GM12875 (cell line): ENCODE measurements around the gene ADGRL4.
"Not testable (repeated sequence)": the region's sequence is repeated elsewhere in the genome, so short reads cannot be mapped to it uniquely, and the experiment has no call there.

Experiments
- H3K4me3 ChIP-seq: one replicate; pipeline ENCODE4 v1.5.1; 2011; ENCODE audit warnings: low read depth, low read length, control low read depth
- TF ChIP-seq, protein P1 (sequence below): IDR thresholded peaks from 2 replicates; pipeline ENCODE4 v1.5.1; 2011; ENCODE audit warnings: low read depth, mild to moderate bottlenecking, control low read depth, inconsistent platforms, low read length, moderate library complexity, borderline replicate concordance; ENCODE audit not compliant: insufficient read depth

The ADGRL4 gene

DNA sequence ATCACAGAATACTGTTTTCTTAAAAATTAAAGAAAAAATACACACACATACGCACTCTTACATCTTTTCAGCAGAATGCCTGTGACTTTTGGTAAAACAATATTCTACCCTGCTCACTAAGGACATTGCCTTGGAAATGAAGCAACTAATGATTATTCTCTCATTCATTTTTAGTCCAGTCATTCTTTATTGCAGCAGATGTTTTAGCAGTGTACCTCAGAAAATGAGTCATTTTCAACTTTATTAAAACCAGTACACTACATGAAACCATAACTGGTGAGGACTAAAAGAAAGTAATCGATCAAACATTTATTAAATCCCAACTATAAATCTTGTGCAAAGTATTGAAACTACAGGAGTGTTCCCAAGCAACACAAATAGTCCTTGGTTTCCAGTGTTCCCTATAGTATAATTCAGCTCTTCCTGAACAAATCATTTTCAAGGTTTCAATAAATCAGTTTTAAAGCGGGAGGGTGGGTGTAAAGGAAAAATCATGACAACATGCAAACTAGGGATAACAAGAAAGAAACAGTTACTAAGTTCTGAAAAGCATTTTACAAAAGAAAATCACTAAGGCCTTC lies 114.2 kb downstream of the ADGRL4 start:
- H3K4me3 ChIP-seq, result no peak overlapping the region
- TF ChIP-seq, protein P1, sequence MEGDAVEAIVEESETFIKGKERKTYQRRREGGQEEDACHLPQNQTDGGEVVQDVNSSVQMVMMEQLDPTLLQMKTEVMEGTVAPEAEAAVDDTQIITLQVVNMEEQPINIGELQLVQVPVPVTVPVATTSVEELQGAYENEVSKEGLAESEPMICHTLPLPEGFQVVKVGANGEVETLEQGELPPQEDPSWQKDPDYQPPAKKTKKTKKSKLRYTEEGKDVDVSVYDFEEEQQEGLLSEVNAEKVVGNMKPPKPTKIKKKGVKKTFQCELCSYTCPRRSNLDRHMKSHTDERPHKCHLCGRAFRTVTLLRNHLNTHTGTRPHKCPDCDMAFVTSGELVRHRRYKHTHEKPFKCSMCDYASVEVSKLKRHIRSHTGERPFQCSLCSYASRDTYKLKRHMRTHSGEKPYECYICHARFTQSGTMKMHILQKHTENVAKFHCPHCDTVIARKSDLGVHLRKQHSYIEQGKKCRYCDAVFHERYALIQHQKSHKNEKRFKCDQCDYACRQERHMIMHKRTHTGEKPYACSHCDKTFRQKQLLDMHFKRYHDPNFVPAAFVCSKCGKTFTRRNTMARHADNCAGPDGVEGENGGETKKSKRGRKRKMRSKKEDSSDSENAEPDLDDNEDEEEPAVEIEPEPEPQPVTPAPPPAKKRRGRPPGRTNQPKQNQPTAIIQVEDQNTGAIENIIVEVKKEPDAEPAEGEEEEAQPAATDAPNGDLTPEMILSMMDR, result no peak

DNA sequence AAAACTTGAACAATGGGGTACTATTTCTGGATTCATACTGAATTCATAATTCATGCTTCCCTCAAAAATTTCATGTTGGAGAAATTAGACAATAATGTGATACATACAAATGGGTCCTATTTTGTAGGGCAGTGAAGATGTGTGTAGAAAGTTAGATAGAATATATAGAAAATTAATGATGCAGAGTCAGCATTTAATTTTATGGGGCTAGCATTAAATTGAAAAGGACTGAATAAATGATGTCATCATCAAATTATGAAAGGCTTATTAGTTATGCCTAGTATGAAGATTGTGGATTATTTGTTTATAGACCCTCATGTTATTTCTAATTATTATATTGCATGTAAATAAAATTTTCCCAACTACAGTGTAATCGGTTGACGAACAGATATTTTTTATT lies 119.1 kb downstream of the ADGRL4 start:
- H3K4me3 ChIP-seq, result no peak overlapping the region
- TF ChIP-seq, protein P1, result no peak

DNA sequence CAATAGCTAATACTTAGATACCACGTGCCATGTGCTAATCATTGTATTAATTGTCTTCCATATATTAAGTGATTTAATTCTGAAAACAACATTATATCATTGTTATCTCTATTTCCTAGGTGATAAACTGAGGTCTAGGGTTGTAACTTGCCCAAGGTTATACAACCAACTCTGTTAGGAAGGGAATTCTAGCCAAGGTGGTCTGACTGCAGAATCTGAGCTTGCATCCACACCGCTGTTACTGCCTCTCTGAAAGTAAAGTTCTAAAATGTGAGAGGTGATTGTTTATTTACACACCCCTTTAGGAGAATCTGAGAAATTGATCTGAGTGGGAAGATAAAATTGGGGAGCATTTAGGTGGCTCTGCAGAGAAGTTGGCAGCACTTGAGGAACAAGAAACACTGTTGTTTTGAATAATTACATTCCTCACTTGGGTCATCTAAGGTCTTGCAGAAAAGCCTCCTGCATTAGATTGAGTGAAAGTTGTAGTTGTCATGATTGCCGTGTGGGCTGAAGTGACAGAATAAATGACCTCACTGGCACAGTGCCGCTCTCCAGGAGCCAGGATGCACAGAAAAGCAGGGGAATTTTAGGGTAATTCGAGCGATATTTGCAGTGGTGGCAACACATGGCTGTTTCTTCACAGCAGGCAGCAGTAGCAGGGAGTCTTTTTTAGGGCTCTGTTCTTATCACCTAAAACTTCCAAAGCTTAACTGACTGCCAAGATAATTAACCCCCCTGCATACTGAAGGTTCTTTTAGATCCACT lies 121.7 kb downstream of the ADGRL4 start:
- TF ChIP-seq, protein P1, result no peak
- no peak overlapping the region for H3K4me3 ChIP-seq

DNA sequence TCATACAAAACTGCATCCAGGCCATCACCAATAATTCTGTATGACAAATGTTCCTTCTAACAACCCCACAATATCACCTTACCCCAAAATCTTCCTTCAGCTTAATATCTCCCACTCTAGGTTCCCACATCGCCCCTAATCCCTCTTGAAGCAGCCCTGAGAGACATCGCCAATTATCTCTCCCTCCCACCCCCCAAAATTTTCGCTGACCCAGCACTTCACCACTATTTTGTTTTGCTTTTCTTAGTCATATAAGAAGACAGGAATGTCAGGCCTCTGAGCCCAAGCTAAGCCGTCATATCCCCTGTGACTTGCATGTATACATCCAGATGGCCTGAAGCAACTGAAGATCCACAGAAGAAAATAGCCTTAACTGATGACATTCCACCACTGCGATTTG lies 126.3 kb downstream of the ADGRL4 start:
- TF ChIP-seq, protein P1, result no peak
- H3K4me3 ChIP-seq, result no peak overlapping the region

DNA sequence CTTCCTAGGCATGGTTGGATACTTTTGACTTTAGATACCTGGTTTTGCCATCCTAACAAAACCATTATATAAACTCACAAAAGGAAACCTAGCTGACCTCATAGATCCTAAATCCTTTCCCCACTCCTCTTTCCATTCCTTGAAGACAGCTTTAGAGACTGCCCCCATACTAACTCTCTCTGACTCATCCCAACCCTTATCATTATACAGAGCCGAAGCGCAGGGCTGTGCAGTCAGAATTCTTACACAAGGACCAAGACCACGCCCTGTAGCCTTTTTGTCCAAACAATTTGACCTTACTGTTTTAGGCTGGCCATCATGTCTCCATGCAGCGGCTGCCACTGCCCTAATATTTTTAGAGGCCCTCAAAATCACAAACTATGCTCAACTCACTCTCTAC lies 130.5 kb downstream of the ADGRL4 start:
- H3K4me3 ChIP-seq, result not testable (repeated sequence)

DNA sequence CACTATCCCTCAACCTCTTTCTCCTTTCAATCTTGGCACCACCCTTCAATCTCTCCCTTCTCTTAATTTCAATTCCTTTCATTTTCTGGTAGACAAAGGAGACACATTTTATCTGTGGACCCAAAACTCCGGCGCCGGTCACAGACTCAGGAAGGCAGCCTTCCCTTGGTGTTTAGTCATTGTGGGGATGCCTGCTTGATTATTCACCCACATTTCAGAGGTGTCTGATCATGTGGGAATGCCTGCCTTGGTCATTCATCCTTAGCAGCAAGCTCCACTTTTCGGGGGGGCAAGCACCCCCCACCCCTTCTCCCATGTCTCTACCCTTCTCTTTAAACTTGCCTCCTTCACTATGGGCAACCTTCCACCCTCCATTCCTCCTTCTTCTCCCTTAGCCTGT lies 133.7 kb downstream of the ADGRL4 start:
- not testable (repeated sequence) for H3K4me3 ChIP-seq

DNA sequence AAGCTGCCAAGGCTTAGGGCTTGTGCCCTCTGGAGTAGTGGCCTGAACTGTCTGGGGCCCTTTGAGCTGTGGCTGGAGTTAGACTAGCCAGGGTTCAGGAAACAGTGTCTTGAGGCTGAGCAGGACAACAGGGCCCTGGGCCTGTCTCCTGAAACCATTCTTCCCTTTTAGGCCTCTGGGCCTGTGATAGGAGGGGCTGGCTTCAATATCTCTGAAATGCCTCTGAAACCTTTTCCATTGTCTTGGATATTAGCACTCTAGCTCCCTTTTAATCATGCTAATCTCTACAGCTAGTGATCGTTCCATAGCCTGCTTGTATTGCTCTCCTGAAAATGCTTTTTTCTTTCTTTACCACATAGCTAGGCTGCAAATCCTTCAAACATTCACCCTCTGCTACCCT lies 135.3 kb downstream of the ADGRL4 start:
- TF ChIP-seq, protein P1, result no peak
- no peak overlapping the region for H3K4me3 ChIP-seq

DNA sequence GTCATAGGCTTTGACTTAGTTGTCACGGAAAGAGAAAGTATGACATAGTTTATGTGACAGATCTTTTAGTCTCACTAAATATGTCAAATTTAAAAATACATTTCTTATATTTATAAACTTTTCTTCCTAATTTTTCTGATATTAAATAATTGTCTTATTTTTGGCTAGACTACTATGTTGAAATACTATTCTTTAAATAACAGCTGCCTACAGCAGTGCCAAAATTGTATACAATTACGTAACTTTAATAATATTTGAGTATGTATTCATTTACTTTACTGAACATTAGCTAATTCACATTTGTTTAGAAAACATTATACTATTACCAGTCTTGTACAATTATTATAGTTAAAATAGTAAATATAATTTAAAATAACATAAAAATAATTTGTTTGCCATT lies 137.4 kb downstream of the ADGRL4 start:
- no peak overlapping the region for H3K4me3 ChIP-seq
- TF ChIP-seq, protein P1, result no peak
